Neural progenitor cell (in vitro differentiated cells): ENCODE measurements around the gene ZFAND2B. TPM values are rescaled to one million over a fixed set of nuclear protein-coding genes. Genes with fewer than 3 reads are reported as not detected.
A peak's percentile ranks its signal among the peaks of the same experiment; 100 is the strongest.

Experiments used
- DNase-seq: peaks from one replicate; pipeline ENCODE4 v3.0.0-alpha.2; 2016; ENCODE audit warnings: low spot score
- H2AFZ ChIP-seq: fragments of 200-600 bp; sonication (generic); replicated peaks from 2 replicates; pipeline ENCODE4 v1.6.1; 2016; ENCODE audit warnings: antibody characterized with exemption
- H3F3A ChIP-seq: fragments of 200-600 bp; sonication (generic); 2 replicates; pipeline ENCODE4 v1.6.1; 2016; ENCODE audit warnings: antibody characterized with exemption, low read depth
- H3K27ac ChIP-seq: fragments of 200-600 bp; sonication (generic); 2 replicates; pipeline ENCODE4 v1.5.1; 2016; ENCODE audit warnings: mild to moderate bottlenecking
- H3K27me3 ChIP-seq: fragments of 200-600 bp; sonication (generic); 2 replicates; pipeline ENCODE4 v1.6.1; 2016; ENCODE audit warnings: mild to moderate bottlenecking, moderate library complexity
- H3K36me3 ChIP-seq: fragments of 200-600 bp; sonication (generic); 2 replicates; pipeline ENCODE4 v1.5.1; 2016
- H3K4me1 ChIP-seq: fragments of 200-600 bp; sonication (generic); 2 replicates; pipeline ENCODE4 v1.6.1; 2016; ENCODE audit warnings: mixed run types
- H3K4me2 ChIP-seq: fragments of 200-600 bp; sonication (generic); 2 replicates; pipeline ENCODE4 v1.6.1; 2016
- H3K4me3 ChIP-seq: fragments of 200-600 bp; sonication (generic); 2 replicates; pipeline ENCODE4 v1.5.1; 2016
- H3K79me2 ChIP-seq: fragments of 200-600 bp; sonication (generic); 2 replicates; pipeline ENCODE4 v1.6.1; 2016; ENCODE audit warnings: low read depth
- H3K9ac ChIP-seq: fragments of 200-600 bp; sonication (generic); 2 replicates; pipeline ENCODE4 v1.6.1; 2016
- H3K9me3 ChIP-seq: fragments of 200-600 bp; sonication (generic); 2 replicates; pipeline ENCODE4 v1.5.1; 2016; ENCODE audit warnings: low read depth
- H4K20me1 ChIP-seq: fragments of 200-600 bp; sonication (generic); 2 replicates; pipeline ENCODE4 v1.6.1; 2016; ENCODE audit warnings: low read depth
- H3K27ac Mint-ChIP-seq: 3 replicates; pipeline ENCODE4 v1.8.0; 2021; ENCODE audit warnings: mixed read lengths
- H3K27me3 Mint-ChIP-seq: 2 replicates; pipeline ENCODE4 v1.8.0; 2022; ENCODE audit warnings: low read depth, mild to moderate bottlenecking, inconsistent platforms, moderate library complexity, mixed read lengths; ENCODE audit not compliant: insufficient read depth
- H3K36me3 Mint-ChIP-seq: 3 replicates; pipeline ENCODE4 v1.8.0; 2021; ENCODE audit warnings: mixed read lengths
- H3K4me1 Mint-ChIP-seq: 3 replicates; pipeline ENCODE4 v1.8.0; 2021; ENCODE audit warnings: mixed read lengths
- H3K4me3 Mint-ChIP-seq: 3 replicates; pipeline ENCODE4 v1.8.0; 2021; ENCODE audit warnings: mild to moderate bottlenecking, moderate library complexity, mixed read lengths
- H3K9me3 Mint-ChIP-seq: 3 replicates; pipeline ENCODE4 v1.8.0; 2020; ENCODE audit warnings: mixed read lengths
- CTCF ChIP-seq: fragments of 200-600 bp; sonication (generic); IDR thresholded peaks from 2 replicates; pipeline ENCODE4 v1.5.1; 2017; ENCODE audit warnings: antibody characterized with exemption, mild to moderate bottlenecking
- EZH2 ChIP-seq: fragments of 200-600 bp; sonication (generic); IDR thresholded peaks from 2 replicates; pipeline ENCODE4 v1.6.1; 2017; ENCODE audit warnings: antibody characterized with exemption, mild to moderate bottlenecking, moderate library complexity
- EZH2phosphoT487 ChIP-seq: fragments of 200-600 bp; sonication (generic); IDR thresholded peaks from 2 replicates; pipeline ENCODE4 v1.6.1; 2017; ENCODE audit warnings: antibody characterized with exemption
- total RNA-seq: library from RNA; depleted of rRNA; stranded (reverse); fragments of >200 nt; gene quantifications from 2 replicates; pipeline ENCODE4 v1.2.3, GENCODE V29; 2015; ENCODE audit warnings: low replicate concordance

Gene ZFAND2B
- total RNA-seq, 1 donor from 2014 or later, result 13.6 TPM

DNA sequence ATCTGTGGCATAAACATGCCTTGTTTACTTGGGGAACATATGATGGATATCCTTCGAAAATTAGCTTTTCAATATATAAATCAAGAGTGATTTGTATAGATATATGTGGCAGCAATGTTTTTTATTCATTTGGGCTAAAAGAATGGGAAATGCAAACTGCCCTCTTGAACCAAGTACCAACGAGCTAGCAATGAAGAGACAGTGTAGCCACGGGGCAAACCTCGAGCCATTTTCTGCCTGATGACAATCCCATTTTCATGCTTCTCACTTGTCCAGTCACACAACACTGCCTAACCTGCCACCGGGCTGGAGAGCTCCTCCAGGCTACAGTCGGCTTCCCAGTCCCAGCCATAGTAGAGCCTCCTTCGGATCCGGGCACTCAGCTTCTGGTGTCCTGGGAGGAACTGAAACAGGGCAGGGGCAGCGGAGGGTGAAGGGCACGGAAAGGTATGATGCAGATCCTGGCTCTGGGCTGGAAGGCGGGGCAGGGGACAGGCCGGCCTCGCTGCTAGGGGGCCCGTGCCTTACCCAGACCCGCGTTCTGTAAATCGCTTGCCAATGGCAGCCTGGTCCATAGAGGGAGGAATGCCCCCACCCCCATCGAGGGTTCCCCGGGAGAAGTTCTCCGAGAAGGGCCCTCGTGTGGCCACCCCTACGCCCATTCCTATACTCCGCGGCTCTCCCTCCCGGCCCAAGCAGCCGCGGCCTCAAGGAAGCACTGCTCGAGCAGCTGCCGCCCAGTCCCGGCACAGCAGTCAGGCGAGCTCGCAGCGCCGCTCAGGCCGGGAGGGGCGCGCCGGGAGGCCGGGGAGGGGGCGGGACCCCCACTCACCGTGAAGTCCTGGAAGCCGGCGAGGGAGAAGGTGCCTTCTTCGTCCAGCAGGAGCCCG is 30.4 kb upstream of the ZFAND2B start:
- Histone ChIP-seq H3K27ac (no peak overlapping the region), H3K9me3 (no peaks in the 10 kb centered on the region), H3K4me1 (peaks cover 14% of the 10 kb centered on the region), H3K4me2 (peak overlapping the region; percentile 90), H3K4me3 (peak overlapping the region; percentile 66), H3K36me3 (no peaks in the 10 kb centered on the region), H4K20me1 (peaks cover 22% of the 10 kb centered on the region), H3K79me2 (peaks cover 24% of the 10 kb centered on the region), H3F3A (peaks cover 29% of the 10 kb centered on the region), H3K27me3 (no peaks in the 10 kb centered on the region), H2AFZ (peak overlapping the region; percentile 87), H3K9ac (no peak overlapping the region)
- H3K4me1 Mint-ChIP-seq, result peaks cover 22% of the 10 kb centered on the region
- peaks cover 13% of the 10 kb centered on the region for H3K36me3 Mint-ChIP-seq
- H3K9me3 Mint-ChIP-seq, result no peaks in the 10 kb centered on the region
- DNase-seq, result peak; percentile 81
- H3K27me3 Mint-ChIP-seq, result peaks cover 6% of the 10 kb centered on the region
- TF ChIP-seq CTCF (peak; percentile 30), EZH2 (no peak), EZH2phosphoT487 (peak; percentile 37)
- H3K4me3 Mint-ChIP-seq, result peak overlapping the region; percentile 97
- no peak overlapping the region for H3K27ac Mint-ChIP-seq

DNA sequence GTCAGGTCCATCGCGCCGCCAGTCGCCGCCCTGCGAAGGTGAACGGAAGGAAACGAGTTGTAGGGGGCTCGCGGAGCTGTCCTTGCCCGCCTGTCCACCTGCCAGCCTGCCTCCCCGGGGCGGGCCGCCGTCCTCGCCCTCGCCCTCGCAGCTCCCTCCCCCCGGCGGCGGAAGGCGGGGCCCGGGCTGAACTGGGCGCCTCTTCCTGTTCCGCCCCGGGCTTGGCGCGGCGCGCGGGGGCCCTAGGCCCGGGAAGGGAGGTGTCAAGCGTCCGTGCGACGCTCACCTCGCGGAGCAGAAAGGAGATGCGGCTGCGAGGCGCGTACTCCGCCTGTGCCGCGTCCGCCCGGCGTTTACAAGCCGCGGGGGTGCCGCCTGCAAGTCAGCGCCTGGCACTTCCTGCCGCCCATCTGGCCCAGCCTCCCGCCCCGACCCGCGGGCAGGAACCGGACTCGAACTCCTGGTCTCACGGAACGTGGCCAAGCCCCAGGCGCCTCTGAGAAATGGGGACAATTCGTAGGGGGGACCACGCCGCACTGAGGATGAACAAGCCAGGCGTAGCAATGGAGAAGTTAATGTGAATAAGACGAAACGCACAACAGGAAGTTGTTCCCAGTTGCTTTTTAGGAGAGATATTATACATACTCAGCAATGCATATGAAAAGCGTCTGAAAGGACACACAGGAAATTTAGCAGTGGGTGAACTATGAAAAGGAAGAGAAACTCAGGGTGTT is 29.6 kb upstream of the ZFAND2B start, which contains the start of gene CNPPD1:
TSS of gene CNPPD1 (minus strand) at position 108 of the 734 bp plus-strand sequence. CDS start at position 11, 97 bp downstream.
- Mint-ChIP-seq H3K9me3 (no peaks in the 10 kb centered on the region), H3K36me3 (peaks cover 19% of the 10 kb centered on the region), H3K27me3 (peaks cover 3% of the 10 kb centered on the region), H3K4me3 (peak within 1 kb of the TSS; percentile 97), H3K27ac (peak within 1 kb of the TSS; percentile 6), H3K4me1 (peaks cover 22% of the 10 kb centered on the region)
- Histone ChIP-seq H3K9ac (no peak within 1 kb of the TSS), H3K4me1 (peaks cover 14% of the 10 kb centered on the region), H2AFZ (peak within 1 kb of the TSS; percentile 89), H3K36me3 (no peaks in the 10 kb centered on the region), H3K4me2 (peak within 1 kb of the TSS; percentile 90), H3K79me2 (peaks cover 24% of the 10 kb centered on the region), H3K4me3 (peak within 1 kb of the TSS; percentile 66), H3F3A (peaks cover 25% of the 10 kb centered on the region), H3K9me3 (no peaks in the 10 kb centered on the region), H4K20me1 (peaks cover 18% of the 10 kb centered on the region), H3K27me3 (no peaks in the 10 kb centered on the region), H3K27ac (peak within 1 kb of the TSS; percentile 1)
- DNase-seq, result peak; percentile 92
- TF ChIP-seq EZH2phosphoT487 (peak; percentile 19), EZH2 (peak; percentile 41), CTCF (no peak)

DNA sequence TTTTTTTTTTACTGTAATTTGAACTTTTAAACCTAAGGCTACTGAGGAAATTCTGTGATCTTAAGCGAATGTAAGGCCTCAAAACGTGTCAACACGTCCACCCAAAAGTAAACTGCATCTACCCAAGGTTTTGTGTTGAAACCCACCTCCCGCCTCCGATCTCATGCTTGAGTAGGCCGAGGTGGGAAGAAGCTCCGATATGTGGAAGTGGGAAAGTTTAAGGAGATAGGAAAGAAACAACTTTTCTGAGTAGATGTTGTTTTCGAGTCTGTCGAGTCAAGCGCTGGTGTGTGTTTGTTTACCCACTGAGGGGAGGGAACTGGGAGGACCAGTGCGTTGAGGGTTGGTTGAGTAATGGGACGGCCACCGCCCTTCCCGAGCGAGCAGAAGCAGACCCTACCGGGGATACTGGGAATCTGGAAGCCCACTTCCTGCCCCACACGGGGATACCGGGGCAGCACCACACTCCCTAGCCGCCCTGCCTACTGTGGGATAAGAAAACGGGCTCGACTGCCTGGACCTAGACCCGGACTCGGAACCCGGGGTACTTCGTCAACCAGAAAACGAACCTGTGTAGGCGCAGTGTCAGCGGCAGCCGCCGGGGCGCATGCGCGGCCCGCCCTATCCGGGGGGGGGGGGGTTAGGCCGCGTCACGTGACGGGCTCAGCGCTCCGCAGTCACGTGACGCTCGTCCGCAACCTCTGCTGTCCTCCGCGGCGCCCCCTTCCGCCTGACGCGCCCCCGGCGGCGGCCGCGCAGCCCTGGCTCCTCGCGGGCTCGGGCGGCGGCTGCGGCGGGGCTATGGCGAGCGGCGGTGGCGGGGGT is 28.8 kb upstream of the ZFAND2B start, which contains the start of gene RETREG2:
TSS of gene RETREG2 (plus strand) at position 724 of the 825 bp plus-strand sequence. CDS start at position 802, 78 bp downstream.
- H3K36me3 ChIP-seq, result no peaks in the 10 kb centered on the region
- H3K4me3 ChIP-seq, result peak within 1 kb of the TSS; percentile 66
- H3K9me3 ChIP-seq, result no peaks in the 10 kb centered on the region
- peaks cover 25% of the 10 kb centered on the region for H3F3A ChIP-seq
- peak; percentile 97 for DNase-seq
- H3K4me1 ChIP-seq, result peaks cover 14% of the 10 kb centered on the region
- H4K20me1 ChIP-seq, result peaks cover 18% of the 10 kb centered on the region
- peak within 1 kb of the TSS; percentile 62 for H3K9ac ChIP-seq
- H3K27ac ChIP-seq, result peak within 1 kb of the TSS; percentile 1
- H3K4me3 Mint-ChIP-seq, result peak within 1 kb of the TSS; percentile 97
- peaks cover 24% of the 10 kb centered on the region for H3K79me2 ChIP-seq
- peaks cover 22% of the 10 kb centered on the region for H3K4me1 Mint-ChIP-seq
- peak within 1 kb of the TSS; percentile 89 for H2AFZ ChIP-seq
- no peaks in the 10 kb centered on the region for H3K9me3 Mint-ChIP-seq
- peak within 1 kb of the TSS; percentile 90 for H3K4me2 ChIP-seq
- peak within 1 kb of the TSS; percentile 26 for H3K27ac Mint-ChIP-seq
- H3K36me3 Mint-ChIP-seq, result peaks cover 20% of the 10 kb centered on the region
- H3K27me3 ChIP-seq, result no peaks in the 10 kb centered on the region
- TF ChIP-seq CTCF, result peak; percentile 57
- no peak for TF ChIP-seq EZH2phosphoT487
- peaks cover 4% of the 10 kb centered on the region for H3K27me3 Mint-ChIP-seq
